IMR-90 (cell line): ENCODE data around the gene CD86.

Experiments used
- CEBPB ChIP-seq: IDR thresholded peaks from 2 replicates; pipeline ENCODE4 v1.6.1; 2012; ENCODE audit warnings: low read depth, low read length, improper control_type of control experiment
- FOS ChIP-seq: fragments of 150-350 bp; IDR thresholded peaks from 2 replicates; pipeline ENCODE4 v1.6.1; 2016; ENCODE audit warnings: low read depth, low read length
- MAZ ChIP-seq: IDR thresholded peaks from 2 replicates; pipeline ENCODE4 v1.6.1; 2012; ENCODE audit warnings: low read depth, mild to moderate bottlenecking, low read length, improper control_type of control experiment, moderate library complexity, borderline replicate concordance
- POLR2A ChIP-seq: IDR thresholded peaks from 2 replicates; pipeline ENCODE4 v1.6.1; 2012; ENCODE audit warnings: mild to moderate bottlenecking, low read depth, low read length
- RAD21 ChIP-seq: IDR thresholded peaks from 2 replicates; pipeline ENCODE4 v1.6.1; 2012; ENCODE audit warnings: low read length, improper control_type of control experiment
- TF ChIP-seq, protein P1 (sequence below): fragments of 150-350 bp; IDR thresholded peaks from 2 replicates; pipeline ENCODE4 v1.6.1; 2016; ENCODE audit warnings: low read depth, mild to moderate bottlenecking, low read length, moderate library complexity, borderline replicate concordance
- TF ChIP-seq, protein P2 (sequence below): conservative IDR thresholded peaks from 2 replicates; pipeline ENCODE4 v1.5.1; 2012; ENCODE audit warnings: mild to moderate bottlenecking, low read depth, low read length, improper control_type of control experiment

DNA sequence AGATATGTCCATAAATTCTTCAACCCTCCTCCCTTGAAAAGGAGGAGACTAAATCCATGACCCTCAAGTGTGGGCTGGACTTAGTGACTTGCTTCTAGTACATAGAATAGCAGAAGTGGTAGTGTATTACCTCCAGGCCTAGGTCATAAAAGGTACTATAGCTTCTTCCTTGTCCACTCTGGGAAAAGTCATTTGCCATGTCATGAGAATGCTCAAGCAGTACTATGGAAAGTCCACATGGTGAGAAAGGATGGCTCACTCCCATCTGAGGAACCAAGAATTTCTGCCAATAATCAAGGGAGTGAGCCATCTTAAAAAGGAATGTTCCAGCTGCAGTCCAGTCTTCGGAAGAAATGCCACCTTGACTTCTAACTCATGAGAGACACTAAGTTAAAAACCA is 22.6 kb upstream of the CD86 start:
- no peak for TF ChIP-seq MAZ
- TF ChIP-seq, protein P1, sequence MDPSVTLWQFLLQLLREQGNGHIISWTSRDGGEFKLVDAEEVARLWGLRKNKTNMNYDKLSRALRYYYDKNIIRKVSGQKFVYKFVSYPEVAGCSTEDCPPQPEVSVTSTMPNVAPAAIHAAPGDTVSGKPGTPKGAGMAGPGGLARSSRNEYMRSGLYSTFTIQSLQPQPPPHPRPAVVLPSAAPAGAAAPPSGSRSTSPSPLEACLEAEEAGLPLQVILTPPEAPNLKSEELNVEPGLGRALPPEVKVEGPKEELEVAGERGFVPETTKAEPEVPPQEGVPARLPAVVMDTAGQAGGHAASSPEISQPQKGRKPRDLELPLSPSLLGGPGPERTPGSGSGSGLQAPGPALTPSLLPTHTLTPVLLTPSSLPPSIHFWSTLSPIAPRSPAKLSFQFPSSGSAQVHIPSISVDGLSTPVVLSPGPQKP = no peak
- TF ChIP-seq FOS = no peak
- TF ChIP-seq, protein P2, sequence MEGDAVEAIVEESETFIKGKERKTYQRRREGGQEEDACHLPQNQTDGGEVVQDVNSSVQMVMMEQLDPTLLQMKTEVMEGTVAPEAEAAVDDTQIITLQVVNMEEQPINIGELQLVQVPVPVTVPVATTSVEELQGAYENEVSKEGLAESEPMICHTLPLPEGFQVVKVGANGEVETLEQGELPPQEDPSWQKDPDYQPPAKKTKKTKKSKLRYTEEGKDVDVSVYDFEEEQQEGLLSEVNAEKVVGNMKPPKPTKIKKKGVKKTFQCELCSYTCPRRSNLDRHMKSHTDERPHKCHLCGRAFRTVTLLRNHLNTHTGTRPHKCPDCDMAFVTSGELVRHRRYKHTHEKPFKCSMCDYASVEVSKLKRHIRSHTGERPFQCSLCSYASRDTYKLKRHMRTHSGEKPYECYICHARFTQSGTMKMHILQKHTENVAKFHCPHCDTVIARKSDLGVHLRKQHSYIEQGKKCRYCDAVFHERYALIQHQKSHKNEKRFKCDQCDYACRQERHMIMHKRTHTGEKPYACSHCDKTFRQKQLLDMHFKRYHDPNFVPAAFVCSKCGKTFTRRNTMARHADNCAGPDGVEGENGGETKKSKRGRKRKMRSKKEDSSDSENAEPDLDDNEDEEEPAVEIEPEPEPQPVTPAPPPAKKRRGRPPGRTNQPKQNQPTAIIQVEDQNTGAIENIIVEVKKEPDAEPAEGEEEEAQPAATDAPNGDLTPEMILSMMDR = no peak
- no peak for TF ChIP-seq CEBPB
- TF ChIP-seq POLR2A = no peak
- TF ChIP-seq RAD21 = no peak
